ENCODE results near the gene ADGRA1. TPM values are rescaled to one million over a fixed set of nuclear protein-coding genes. Genes with fewer than 3 reads are reported as not detected.
A peak's percentile ranks its signal among the peaks of the same experiment; 100 is the strongest.

Gene ADGRA1
- polyA plus RNA-seq, 2 of the 4 experiments (the other 2 are of a cell fraction): not detected

- CTCF ChIA-PET: interaction anchor here (0.6 to 2.4 kb wide), 34 partner anchors 9 to 311 kb away, joined by 3 to 13 read pairs (median 4); partner anchors contain the start of gene KNDC1
- no peak overlapping the region for H3K4me3 ChIP-seq
- DNase-seq (ENCODE audit: low read depth in 1 of 2, low spot score in 1 of 2) (no peak), FAIRE-seq (no peak), ATAC-seq (peak; percentile 36 to 41; a peak in 2 of 6 replicates)
- 56% methylated on average over 10 of the region's 10 CpGs for WGBS (ENCODE audit: missing lambda C conversion rate)
- no peak overlapping the region for H3K4me2 ChIP-seq
- no peak overlapping the region for H3K27ac ChIP-seq
- TF ChIP-seq CBX2 (IDR thresholded peaks at IDR 0.05; ENCODE audit: borderline replicate concordance, low read depth) (no peak), MYC (IDR thresholded peaks at IDR 0.05; ENCODE audit: borderline replicate concordance, low read length) (no peak), HES2 (IDR thresholded peaks at IDR 0.05) (no peak), RFX5 (IDR thresholded peaks at IDR 0.05) (no peak), POLR2A (IDR thresholded peaks at IDR 0.05; ENCODE audit: low read length) (no peak), CHD4 (IDR thresholded peaks at IDR 0.05; ENCODE audit: borderline replicate concordance) (no peak), GATA3 (IDR thresholded peaks at IDR 0.05; ENCODE audit: borderline replicate concordance) (no peak), NFE2L2 (conservative IDR thresholded peaks at IDR 0.05; ENCODE audit: low read length) (no peak), PHF8 (IDR thresholded peaks at IDR 0.05; ENCODE audit: borderline replicate concordance, low read depth) (no peak), PBX3 (IDR thresholded peaks at IDR 0.05) (no peak), NPAS2 (CRISPR knock-in tag; IDR thresholded peaks at IDR 0.05; ENCODE audit: borderline replicate concordance) (no peak), RAD21 (conservative IDR thresholded peaks at IDR 0.05 in 1 of 2, IDR thresholded peaks at IDR 0.05 in 1 of 2) (no peak), KDM1A (IDR thresholded peaks at IDR 0.05; ENCODE audit: low read depth) (no peak)
- peaks cover 14% of the 10 kb centered on the region; the same call in 2 of the 3 replicates for H3K4me1 ChIP-seq
- peaks cover 12% of the 10 kb centered on the region for H3K9me3 ChIP-seq
- POLR2A ChIA-PET: interaction anchor here (0.5 kb wide), 1 partner anchor 203 kb away, joined by 3 read pairs; no protein-coding TSS in a partner anchor
Observed at GRCh38 chr10:133143200-133143533, 55.4 kb downstream of the ADGRA1 start.

GRCh38 chr10:133143546-133143945, 55.8 kb downstream of the ADGRA1 start:
- peaks cover 13% of the 10 kb centered on the region for H3K9me3 ChIP-seq
- WGBS (ENCODE audit: missing lambda C conversion rate): 63% methylated on average over 9 of the region's 9 CpGs
- TF ChIP-seq NR3C1 (IDR thresholded peaks at IDR 0.05): no peak
- no peak for TF ChIP-seq CEBPB (IDR thresholded peaks at IDR 0.05)
- no peak for TF ChIP-seq RAD21 (conservative IDR thresholded peaks at IDR 0.05 in 1 of 2, IDR thresholded peaks at IDR 0.05 in 1 of 2)
- TF ChIP-seq TFCP2L1 (CRISPR knock-in tag; IDR thresholded peaks at IDR 0.05): no peak
- no peak for TF ChIP-seq GATA3 (IDR thresholded peaks at IDR 0.05; ENCODE audit: borderline replicate concordance)
- TF ChIP-seq MYC (IDR thresholded peaks at IDR 0.05; ENCODE audit: borderline replicate concordance, low read length): no peak
- no peak for TF ChIP-seq BHLHE40 (IDR thresholded peaks at IDR 0.05; ENCODE audit: low read depth, low read length)
- no peak for TF ChIP-seq KDM5A (IDR thresholded peaks at IDR 0.05)
- TF ChIP-seq RCOR1 (IDR thresholded peaks at IDR 0.05; ENCODE audit: low read depth, low read length): no peak
- no peak for TF ChIP-seq RFX5 (IDR thresholded peaks at IDR 0.05)
- TF ChIP-seq HOXA7 (CRISPR knock-in tag; IDR thresholded peaks at IDR 0.05): no peak
- DNase-seq (ENCODE audit: low read depth in 1 of 2, low spot score in 1 of 2) (no peak), FAIRE-seq (no peak), ATAC-seq (no peak)
- no peak overlapping the region for H3K4me2 ChIP-seq
- H3K4me3 ChIP-seq: no peak overlapping the region
- no peak overlapping the region for H3K27ac ChIP-seq
- peaks cover 14% of the 10 kb centered on the region; the same call in 2 of the 3 replicates for H3K4me1 ChIP-seq
- POLR2A ChIA-PET: interaction anchor here (0.5 kb wide), 1 partner anchor 203 kb away, joined by 3 read pairs; no protein-coding TSS in a partner anchor
- CTCF ChIA-PET: interaction anchor here (0.6 to 2.4 kb wide), 34 partner anchors 9 to 312 kb away, joined by 3 to 13 read pairs (median 4); partner anchors contain the start of gene KNDC1

- 94% methylated on average over 7 of the region's 7 CpGs for WGBS (ENCODE audit: missing lambda C conversion rate)
- TF ChIP-seq REST (IDR thresholded peaks at IDR 0.05) (no peak), HOXB13 (CRISPR knock-in tag; IDR thresholded peaks at IDR 0.05; ENCODE audit: low read depth) (no peak), HMGXB4 (CRISPR knock-in tag; IDR thresholded peaks at IDR 0.05; ENCODE audit: borderline replicate concordance) (no peak), RAD21 (conservative IDR thresholded peaks at IDR 0.05 in 1 of 2, IDR thresholded peaks at IDR 0.05 in 1 of 2) (no peak), ATOH8 (CRISPR knock-in tag; IDR thresholded peaks at IDR 0.05; ENCODE audit: low read depth) (no peak), ZC3H11A (IDR thresholded peaks at IDR 0.05) (no peak), RNF2 (IDR thresholded peaks at IDR 0.05; ENCODE audit: borderline replicate concordance, low read depth) (no peak), SMC3 (IDR thresholded peaks at IDR 0.05) (no peak), PHF8 (IDR thresholded peaks at IDR 0.05; ENCODE audit: borderline replicate concordance, low read depth) (no peak)
Observed at GRCh38 chr10:133144771-133145170, 57.0 kb downstream of the ADGRA1 start.

More at GRCh38 chr10:133144771-133145170, 57.0 kb downstream of the ADGRA1 start:
- no peak for DNase-seq (ENCODE audit: low read depth in 1 of 2, low spot score in 1 of 2)
- Histone ChIP-seq H3K4me2 (no peak overlapping the region), H3K9me3 (peaks cover 14% of the 10 kb centered on the region), H3K27ac (no peak overlapping the region), H3K4me3 (no peak overlapping the region), H3K4me1 (peaks cover 14% of the 10 kb centered on the region; the same call in 2 of the 3 replicates)
- ChIA-PET CTCF (interaction anchor here (0.6 to 2.8 kb wide), 5 partner anchors 9 to 267 kb away, joined by 3 to 13 read pairs (median 7); no protein-coding TSS in a partner anchor), POLR2A (no interaction called here)
- ATAC-seq: no peak
- FAIRE-seq: no peak
